HG03469 (cell line): ENCODE data around the gene APP.
"Not testable (repeated sequence)": the region's sequence is repeated elsewhere in the genome, so short reads cannot be mapped to it uniquely, and the experiment has no call there.

Experiments used
- ATAC-seq: cut with Tn5 transposase; IDR thresholded peaks from one replicate; pipeline ENCODE4 v1.9.1; 2021; ENCODE audit warnings: mild to moderate bottlenecking, moderate library complexity, moderate number of reproducible peaks; ENCODE audit not compliant: unreplicated experiment

APP gene

DNA sequence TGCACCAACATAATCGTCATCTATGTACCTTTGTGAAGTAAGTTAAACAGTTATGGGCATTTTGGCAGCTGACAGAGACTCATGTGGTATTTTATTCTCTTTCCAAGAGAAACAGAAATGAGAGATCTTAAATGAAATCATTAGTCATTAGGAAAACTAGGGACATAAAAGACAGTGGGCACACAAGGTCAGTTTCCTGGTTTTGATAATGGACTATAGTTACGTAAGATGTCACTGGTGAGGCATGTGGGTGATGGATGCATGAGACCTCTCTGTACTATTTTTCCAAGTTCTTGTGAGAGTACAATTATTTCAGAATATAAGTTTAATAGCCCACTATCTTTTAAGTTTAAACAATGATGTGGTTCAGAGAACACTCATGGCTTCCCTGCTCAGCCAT, 216.9 kb downstream of the APP start:
- no peak for ATAC-seq

DNA sequence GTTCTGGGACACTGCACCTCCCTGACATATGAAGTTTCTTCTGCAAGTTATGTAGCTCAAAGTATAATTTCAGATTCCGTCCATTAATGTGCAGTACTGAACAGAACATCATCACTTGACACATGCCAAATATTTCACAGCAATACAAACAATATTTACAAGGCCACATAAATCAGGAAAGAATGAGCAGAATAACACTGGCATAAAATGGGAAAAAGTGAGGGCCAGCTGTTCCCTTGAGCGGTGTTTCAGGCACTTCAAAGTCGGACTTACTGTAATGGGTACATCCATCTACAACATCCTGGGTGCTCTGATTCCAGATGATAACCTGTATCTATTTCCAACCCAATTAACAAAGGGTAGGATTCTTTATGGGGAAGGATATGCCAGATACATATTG, 217.4 kb downstream of the APP start:
- ATAC-seq: no peak

DNA sequence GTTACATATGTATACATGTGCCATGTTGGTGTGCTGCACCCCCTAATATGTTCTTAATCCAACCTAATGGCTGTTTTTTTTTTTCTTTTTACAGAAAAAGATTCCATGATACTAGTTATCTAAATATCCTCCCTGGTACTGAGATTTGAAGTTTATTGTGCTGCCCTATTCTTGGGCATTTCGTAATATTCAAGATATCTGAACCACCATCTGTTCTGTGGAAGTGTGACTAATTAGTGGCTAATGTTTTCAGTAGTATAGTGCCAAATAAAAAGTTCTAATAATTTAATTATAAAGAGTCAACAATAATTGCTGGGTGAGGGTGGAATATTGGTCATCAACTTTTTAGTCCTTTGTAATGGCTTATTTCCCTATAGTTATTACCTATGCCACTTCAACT, 218.3 kb downstream of the APP start:
- ATAC-seq: no peak

DNA sequence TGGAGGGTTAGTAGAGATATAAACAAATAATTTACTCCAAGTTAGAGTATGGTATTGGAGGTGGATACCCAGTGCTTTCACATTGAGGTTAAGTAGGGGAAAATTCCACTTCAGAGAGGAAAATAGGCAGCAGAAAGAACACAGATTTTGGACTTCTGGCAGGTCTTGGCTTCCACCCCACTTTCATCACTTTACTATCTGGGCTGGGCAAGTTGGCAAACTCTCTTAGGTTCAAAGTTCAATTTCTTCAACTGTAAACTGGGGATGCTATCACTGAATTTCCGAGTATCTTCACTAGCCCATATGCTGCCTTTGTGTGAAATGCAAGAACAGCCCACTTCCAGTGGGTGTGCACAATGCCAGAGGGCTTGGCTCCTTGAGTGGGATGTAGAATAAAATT, 220.9 kb downstream of the APP start:
- no peak for ATAC-seq

DNA sequence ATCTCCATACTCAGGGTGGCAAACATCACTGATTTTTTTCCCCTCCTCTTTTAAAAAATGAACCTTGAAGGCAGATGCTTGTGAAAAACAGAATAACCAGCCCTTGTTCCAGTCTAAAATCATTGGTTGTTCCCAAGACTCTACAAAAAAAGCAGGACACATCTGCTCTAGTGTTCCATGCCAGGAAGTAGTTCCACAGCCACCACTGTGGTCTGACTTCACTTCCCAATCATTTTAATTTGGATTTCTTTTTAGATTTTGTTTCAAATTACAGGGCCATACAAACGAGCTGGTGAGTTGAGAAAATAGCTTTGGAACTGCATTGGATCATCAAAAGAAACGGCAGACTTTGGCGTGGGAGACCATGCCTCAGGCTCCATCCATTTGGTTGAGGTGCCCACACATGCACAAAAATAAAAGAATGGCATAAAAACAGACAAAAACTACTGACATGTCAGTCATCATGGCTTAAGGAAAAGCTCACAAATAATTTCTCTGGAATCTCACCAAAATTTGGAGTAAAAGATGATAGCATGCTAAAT, 225.8 kb downstream of the APP start:
- no peak for ATAC-seq

DNA sequence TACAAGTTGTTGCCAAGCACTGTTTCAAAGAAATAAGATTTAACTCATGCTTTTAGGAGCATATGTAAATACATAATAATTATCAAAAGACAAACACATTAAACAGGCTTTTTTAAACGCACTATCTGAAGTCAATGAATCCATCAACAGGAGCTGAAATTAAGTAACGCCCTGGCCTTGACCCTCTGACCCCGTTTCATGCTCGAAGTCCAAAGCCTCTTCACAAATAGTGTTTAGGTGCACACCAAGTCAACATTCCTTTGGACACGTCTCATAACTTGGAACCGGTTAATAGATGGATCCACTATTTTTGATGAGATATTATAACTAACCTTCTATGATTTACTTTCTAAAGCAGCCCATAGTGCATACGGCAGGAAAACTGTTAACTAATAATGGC, 226.5 kb downstream of the APP start:
- no peak for ATAC-seq

DNA sequence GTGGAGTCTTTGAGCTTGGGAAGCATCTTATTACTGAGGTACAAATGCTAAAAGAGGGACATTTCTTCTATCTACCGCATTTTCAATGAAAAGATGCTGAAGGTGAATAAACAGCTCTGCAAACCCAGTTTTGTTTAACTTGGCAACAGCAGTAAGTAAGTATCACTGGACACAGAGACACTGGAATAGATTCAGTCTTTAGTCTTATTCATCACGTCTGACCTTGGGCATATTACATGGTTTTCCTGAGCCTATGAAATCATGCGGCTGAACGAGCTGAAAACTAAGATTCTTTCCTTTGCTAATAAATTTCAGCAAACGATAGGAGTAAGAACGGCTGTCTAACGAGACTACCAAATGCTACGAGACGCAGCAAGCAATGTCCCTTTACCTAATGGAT, 228.4 kb downstream of the APP start:
- ATAC-seq: no peak

DNA sequence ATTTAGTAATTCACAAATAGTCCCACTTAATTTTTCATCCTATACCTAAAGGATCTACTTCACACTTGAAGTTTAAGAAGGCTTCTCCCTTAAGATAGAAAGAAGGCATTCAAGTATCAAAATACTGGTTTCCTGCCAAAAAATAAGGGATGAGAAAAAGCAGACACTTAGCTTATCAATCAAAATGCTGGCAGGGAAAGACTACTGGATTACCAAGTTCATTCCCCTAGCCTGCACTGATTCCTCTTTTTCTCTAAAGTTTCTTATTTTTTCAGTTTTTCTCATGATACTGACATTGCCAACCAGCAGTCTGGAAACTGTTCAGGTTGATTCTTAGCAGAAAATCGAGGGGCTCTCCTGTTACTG, 231.2 kb downstream of the APP start:
- ATAC-seq: no peak

DNA sequence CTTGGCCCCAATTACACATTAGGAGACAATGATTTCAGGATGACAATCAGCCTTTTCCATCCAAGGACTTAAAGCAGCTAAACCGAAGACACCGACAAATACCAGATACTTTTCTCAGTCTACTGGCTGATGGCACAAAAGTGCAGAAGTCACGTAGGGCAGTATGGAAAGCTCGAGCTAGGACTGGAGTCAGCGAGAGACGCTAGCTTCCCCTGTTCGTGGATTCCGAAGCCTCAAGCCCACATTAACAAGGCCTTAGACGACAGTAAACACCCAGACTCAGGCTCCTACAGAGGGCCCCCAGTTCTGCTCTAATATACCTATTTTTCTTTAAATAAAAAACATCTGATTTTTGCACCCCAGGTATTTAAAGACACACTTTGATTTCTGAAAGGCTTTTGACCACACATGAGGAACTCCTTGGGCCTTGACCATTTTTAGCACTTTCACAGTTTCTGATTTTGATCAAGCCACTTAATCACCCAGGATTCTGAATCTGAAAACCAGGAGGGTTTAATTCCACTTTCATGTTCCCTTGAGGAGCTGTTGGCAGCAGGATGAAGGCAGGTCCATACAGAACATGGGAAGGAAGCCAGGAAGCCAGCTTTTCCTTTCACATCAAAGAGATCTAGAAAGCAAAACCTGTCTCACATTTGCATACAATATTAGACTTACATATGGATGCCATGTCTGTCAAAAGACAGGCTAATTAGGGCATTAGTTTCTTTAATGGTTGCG, 231.7 kb downstream of the APP start:
- no peak for ATAC-seq

DNA sequence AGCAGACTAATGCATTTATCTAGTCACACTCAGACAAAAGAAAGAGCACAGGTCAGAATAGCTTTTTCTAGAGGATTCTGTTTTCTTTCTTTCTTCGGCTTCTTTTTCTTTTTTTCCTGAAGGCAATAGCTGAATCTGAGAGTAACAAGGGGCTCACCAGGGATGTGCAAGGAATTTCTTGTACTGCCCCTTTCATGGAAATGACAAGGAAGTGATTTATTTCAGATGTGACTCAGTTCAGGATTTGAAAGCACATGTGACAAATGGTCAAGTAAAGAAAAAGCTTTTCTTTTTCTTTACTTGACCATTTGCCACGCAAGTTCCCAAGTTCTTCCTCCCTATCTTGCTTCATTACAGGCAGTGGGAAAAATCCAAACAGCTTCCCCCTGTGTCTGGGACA, 233.8 kb downstream of the APP start:
- ATAC-seq: no peak

DNA sequence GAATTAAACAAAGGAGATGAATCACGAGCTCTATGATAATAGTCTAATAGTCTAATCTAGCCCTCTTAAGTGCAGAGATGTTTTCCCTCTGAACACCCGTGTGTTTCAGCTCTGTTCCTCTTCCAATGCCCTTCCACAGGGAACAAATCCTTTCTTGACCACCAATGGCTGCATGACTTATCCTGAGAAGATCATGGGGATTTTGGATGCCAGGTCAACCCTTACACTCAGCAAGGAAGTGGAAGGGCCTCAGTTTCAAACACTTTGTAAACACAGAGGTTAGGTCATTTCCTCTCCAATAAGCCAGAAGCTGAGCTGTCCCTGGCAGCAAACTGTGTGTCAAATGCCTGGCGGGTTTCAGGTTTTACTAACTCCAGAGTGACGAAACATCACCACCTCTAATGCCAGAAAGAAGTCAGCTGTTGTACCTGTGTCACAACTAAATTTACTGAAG, 235.8 kb downstream of the APP start:
- peak; percentile 84 for ATAC-seq

DNA sequence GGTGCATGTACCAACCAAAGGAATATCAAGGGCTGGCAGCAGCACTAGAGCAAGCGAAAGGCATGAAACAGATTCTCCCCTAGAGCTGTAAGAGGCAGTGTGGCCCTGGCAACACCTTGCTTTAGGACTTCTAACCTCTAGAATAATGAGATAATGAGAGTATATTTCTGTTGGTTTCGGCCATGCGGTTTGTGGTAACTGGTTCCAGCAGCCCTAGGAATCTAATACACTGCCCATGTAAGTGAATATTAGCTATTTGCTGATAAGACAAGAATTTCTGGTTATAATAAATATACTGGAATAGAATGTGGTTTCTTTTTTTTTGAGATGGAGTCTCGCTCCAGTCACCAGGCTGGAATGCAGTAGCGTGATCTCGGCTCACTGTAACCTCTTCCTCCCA, 236.4 kb downstream of the APP start:
- no peak for ATAC-seq

DNA sequence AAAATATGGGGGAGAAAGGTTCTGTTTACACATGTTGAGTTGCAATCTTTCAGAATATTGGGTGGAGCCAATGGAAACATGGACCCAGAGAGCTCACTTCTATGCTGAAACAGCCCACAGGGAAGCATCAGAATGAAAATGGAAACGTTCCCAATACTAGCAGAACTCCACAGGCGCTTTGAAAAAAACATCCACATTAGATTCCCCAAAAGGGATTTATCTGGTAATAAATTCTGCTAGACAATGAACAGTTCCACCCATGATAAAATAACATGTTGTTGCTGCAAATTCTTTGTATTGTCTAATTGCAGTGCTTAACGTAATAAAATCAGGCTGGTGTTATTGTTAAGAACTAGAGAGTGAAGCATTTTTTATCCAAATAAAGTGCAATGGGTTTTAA, 238.8 kb downstream of the APP start:
- no peak for ATAC-seq

DNA sequence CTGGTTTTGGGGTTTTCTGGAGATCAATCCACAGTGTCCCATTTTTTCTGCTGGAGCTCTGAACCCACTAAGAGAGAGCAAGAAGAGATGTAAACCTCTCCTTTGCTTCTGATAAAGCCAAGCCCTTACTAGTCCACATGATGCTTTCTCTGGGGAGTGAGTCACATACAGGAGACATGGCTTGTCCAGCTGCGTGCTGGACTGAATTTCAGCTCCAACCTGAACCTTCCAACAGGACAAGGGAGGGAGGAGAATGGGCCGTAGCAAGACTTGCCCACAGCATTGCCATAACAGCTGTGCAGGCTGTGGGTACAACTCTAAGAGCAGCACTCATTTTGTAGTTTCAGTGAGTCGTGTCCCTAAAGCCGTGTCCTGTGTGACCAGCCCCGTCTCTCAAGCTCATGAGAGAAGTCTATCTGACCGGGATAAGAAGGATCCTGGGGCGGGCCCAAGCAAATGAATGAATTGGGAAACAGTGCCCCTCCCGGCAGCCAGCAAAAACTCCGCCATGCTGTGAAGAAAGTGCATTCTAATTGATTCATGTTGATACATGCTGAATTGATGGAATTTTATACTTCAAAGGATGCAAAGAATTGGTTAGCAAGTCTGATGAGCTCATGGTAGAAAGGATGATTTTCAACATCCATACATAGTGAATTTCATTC, 240.6 kb downstream of the APP start:
- ATAC-seq: no peak

DNA sequence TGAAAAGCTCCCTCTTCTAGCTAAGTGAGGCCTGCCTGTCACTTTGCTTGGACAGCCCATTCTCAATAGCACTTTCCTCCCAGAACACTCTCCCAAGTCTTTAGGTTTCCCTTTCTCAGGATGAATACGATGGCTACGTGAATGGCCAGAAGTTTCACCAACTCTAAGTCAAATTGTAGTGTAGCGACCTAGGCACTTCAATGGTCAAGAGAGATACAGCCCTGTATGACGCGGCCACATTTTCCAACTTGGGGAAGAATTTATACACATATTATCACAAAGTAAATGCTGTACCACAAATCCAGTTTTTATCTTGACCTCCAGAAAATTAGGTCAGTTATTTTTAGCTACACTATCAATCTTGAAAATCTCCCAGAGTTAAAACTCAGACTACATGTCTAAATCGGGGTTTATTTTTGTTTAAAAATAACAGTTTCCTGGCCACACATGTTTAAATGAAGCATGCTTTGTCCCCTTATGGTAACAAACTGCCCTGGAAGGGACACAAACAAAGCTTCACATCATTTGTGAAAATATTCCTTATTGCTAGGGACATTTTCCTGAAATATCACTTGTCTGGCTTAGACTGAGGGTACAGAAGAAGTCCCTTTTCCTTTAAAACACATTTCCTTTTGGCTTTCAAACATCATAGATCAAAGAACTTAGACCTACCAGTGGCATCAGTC, 243.2 kb downstream of the APP start:
- no peak for ATAC-seq

DNA sequence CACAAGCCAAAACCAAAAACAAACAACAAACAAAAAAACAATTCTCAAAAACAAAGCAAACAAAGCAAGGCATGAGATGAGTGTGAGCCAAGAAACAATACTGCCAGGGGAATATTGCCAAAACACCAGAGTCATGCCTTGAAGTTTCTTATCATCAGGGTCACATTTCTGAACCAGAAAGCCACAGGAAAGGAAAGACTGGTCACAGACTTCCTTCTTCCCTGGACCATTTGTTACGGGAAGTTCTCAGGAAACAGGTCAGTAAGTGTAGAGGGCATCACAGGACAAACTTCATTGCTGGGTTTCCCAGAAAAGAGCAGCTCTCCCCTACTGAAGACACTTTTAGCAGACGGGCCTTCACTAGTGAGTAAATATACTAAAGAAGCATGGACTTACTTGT, 244.6 kb downstream of the APP start:
- ATAC-seq: no peak

DNA sequence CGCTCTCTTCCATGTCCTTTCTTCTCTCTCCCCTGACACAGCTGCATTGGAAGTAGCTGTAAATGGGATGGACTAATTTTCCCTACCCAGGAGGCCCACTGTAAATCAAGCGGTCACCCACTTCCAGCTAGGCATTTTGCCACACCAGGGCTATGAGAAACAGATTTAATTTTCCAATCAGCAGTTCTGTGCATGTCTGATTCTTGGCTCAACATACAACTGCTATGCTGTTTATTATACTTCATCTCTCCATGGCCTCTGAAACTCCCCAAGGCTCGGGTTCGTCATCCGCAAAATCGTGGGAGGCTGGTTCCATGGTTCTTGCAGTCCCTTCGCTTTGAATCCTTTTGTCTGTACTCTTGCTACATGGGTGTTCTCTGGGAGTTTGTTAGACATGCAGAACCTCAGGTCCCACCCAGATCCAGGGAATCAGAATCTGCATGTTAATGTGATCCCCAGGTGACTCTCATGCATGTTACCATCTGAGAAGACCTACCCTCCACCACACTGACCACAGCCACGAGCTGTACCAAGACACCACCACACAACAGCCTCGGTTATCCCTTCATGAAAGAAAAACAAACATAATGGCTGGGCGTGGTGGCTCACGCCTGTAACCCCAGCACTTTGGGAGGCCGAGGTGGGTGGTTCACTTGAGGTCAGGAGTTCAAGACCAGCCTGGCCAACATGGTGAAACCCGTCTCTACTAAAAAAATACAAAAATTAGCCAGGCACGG, 245.3 kb downstream of the APP start:
- ATAC-seq: no peak

DNA sequence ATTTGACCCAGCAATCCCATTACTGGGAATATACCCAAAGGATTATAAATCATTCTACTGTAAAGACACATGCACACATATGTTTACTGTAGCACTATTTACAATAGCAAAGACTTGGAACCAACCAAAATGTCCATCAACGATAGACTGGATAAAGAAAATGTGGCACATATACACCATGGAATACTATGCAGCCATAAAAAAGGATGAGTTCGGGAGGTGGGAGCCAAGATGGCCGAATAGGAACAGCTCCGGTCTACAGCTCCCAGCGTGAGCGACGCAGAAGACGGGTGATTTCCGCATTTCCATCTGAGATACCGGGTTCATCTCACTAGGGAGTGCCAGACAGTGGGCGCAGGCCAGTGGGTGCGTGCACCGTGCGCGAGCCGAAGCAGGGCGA, 252.4 kb downstream of the APP start:
- not testable (repeated sequence) for ATAC-seq

DNA sequence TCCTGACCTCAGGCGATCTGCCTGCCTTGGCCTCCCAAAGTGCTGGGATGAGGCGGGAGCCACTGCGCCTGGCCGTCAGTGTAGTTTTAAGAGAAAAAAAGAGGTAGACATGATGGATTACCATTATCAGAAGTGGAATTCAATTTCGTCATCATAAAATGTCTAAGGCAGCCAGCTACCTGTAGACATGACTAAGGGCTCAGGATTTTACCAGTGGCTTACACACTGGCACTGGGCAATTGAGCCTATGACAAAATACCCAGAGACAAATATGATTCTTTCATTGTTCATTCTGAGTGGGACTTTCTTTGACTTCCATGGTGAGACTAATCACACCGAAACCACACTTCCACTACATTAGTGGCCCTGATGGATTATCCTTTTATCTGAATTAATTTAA, 254.3 kb downstream of the APP start:
- no peak for ATAC-seq

DNA sequence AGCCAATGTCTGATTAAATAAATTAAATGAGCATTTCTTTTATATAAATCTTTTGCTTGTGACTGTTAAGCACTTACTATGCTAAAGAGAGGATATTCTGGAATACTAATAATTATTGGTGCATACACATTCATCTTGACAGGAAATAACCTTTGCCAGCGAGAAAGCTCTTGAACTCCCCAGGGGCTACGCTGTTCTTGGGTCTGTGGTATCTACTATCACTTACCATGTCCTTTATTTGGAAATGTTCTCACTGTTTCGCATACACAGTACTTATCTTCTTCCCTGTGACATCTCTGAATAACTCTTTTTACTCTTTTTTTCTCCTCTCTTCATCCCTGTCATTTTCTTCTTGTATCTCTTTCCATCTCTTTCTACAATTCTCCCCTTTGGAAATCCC, 257.1 kb downstream of the APP start:
- ATAC-seq: peak; percentile 69

DNA sequence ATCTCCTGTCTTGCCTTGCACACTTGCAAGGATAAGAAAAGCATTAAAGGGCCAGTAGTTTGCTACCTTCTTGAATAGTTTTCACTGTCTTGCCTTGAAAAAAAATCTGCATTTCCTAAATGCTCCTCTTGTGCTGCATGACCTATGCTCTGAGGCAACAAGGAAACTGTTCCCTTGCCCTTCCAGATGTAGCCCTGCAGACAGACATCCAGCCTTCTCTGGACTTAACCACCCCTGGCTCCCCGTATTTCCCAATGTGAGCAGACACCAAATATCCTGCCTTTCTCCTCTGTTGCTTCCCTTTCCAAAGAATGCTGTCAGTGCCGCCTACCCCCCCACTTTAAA, 258.2 kb downstream of the APP start:
- ATAC-seq: no peak
